Medulla oblongata (tissue), 1 donor: Measurements from ENCODE around the gene ZNF750.

Source experiments
- DNase-seq: peaks from one replicate; pipeline ENCODE4 v3.0.0-alpha.2; 2015; ENCODE audit errors: extremely low spot score

The ZNF750 gene

GRCh38 chr17:82839617-82840292, at the start of gene ZNF750:
Gene ZNF750, minus strand, starts transcription at chr17:82840022. Its CDS starts 7,568 bp downstream, at chr17:82832454.
- DNase-seq, result no peak

- no peak for DNase-seq
Measured at GRCh38 chr17:82888583-82889495, 49.0 kb upstream of the ZNF750 start.

GRCh38 chr17:82887255-82888164, 47.7 kb upstream of the ZNF750 start:
- no peak for DNase-seq

- DNase-seq, result no peak
Measured at GRCh38 chr17:82884970-82885353, 45.1 kb upstream of the ZNF750 start.

GRCh38 chr17:82884341-82884969, 44.6 kb upstream of the ZNF750 start:
- DNase-seq, result no peak

GRCh38 chr17:82883419-82884031, 43.7 kb upstream of the ZNF750 start:
- no peak for DNase-seq

- DNase-seq, result no peak
Measured at GRCh38 chr17:82882715-82883418, 43.0 kb upstream of the ZNF750 start.

- peak; percentile 84 for DNase-seq
Measured at GRCh38 chr17:82881900-82882714, 42.3 kb upstream of the ZNF750 start.

GRCh38 chr17:82881324-82881823, 41.6 kb upstream of the ZNF750 start:
- peak; percentile 37 for DNase-seq

- DNase-seq, result no peak
Measured at GRCh38 chr17:82880620-82881323, 41.0 kb upstream of the ZNF750 start.

- no peak for DNase-seq
Measured at GRCh38 chr17:82879241-82879640, 39.4 kb upstream of the ZNF750 start.

GRCh38 chr17:82878527-82878926, 38.7 kb upstream of the ZNF750 start:
- DNase-seq, result no peak

- peak; percentile 87 for DNase-seq
Measured at GRCh38 chr17:82876602-82877379, 37.0 kb upstream of the ZNF750 start.

- no peak for DNase-seq
Measured at GRCh38 chr17:82876149-82876548, 36.3 kb upstream of the ZNF750 start.

- DNase-seq, result no peak
Measured at GRCh38 chr17:82875407-82875856, 35.6 kb upstream of the ZNF750 start.

- no peak for DNase-seq
Measured at GRCh38 chr17:82874011-82874835, 34.4 kb upstream of the ZNF750 start.

GRCh38 chr17:82873521-82873920, 33.7 kb upstream of the ZNF750 start:
- DNase-seq, result no peak
